Diencephalon (tissue), 1 donor: Measurements from ENCODE around the gene PPEF2. TPM values are rescaled to one million over a fixed set of nuclear protein-coding genes. Genes with fewer than 3 reads are reported as not detected.

Experiments used
- small RNA-seq: library from RNA; depleted of rRNA; stranded (forward); fragments of <200 nt; gene quantifications from one replicate; pipeline ENCODE3, GENCODE V24; 2014
- total RNA-seq: library from RNA; depleted of rRNA; stranded (reverse); fragments of >200 nt; gene quantifications from one replicate; pipeline ENCODE4 v1.2.3, GENCODE V29; 2014

Gene PPEF2, protein sequence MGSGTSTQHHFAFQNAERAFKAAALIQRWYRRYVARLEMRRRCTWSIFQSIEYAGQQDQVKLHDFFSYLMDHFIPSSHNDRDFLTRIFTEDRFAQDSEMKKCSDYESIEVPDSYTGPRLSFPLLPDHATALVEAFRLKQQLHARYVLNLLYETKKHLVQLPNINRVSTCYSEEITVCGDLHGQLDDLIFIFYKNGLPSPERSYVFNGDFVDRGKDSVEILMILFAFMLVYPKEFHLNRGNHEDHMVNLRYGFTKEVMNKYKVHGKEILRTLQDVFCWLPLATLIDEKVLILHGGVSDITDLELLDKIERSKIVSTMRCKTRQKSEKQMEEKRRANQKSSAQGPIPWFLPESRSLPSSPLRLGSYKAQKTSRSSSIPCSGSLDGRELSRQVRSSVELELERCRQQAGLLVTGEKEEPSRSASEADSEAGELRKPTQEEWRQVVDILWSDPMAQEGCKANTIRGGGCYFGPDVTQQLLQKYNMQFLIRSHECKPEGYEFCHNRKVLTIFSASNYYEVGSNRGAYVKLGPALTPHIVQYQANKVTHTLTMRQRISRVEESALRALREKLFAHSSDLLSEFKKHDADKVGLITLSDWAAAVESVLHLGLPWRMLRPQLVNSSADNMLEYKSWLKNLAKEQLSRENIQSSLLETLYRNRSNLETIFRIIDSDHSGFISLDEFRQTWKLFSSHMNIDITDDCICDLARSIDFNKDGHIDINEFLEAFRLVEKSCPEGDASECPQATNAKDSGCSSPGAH
- total RNA-seq, result not detected

GRCh38 chr4:75902352-75902751, at the start of gene PPEF2:
TSS of gene PPEF2 (minus strand) at chr4:75902452. CDS start at chr4:75896325, 6,127 bp downstream.

GRCh38 chr4:75940692-75941253, 38.5 kb upstream of the PPEF2 start, which contains the start of gene NAAA:
TSS of gene NAAA (minus strand) at chr4:75941013. CDS start at chr4:75940949, 64 bp downstream.

Small RNAs within 50 kb of the gene (small RNA-seq; reads per million reads assigned to genes)
- not detected for gene RNU2-16P

Other genes with a start within 250 kb of the PPEF2 start
- 344 TPM for gene G3BP2, start 229.0 kb downstream of the PPEF2 start, total RNA-seq
- gene USO1, start 177.9 kb downstream of the PPEF2 start, total RNA-seq, result 53.3 TPM
- gene NAAA, start 38.6 kb upstream of the PPEF2 start, total RNA-seq, result 16.6 TPM
- gene SDAD1, start 88.5 kb upstream of the PPEF2 start, total RNA-seq, result 39.4 TPM
- gene CXCL9, start 105.1 kb upstream of the PPEF2 start, total RNA-seq, result not detected
- 0.46 TPM for gene CXCL10, start 121.0 kb upstream of the PPEF2 start, total RNA-seq
- not detected for gene CXCL11, start 133.6 kb upstream of the PPEF2 start, total RNA-seq
- gene ART3, start 172.3 kb upstream of the PPEF2 start, total RNA-seq, result 5.1 TPM
- 84.4 TPM for gene NUP54, start 245.9 kb upstream of the PPEF2 start, total RNA-seq